Caco-2 (cell line): ENCODE measurements around the gene GALNS. TPM values are rescaled to one million over a fixed set of nuclear protein-coding genes. Genes with fewer than 3 reads are reported as not detected.

Source experiments
- BruUV-seq: library from RNA; stranded (reverse); fragments of 400-500 nt; replicated peaks from 2 replicates; lab custom pipeline; 2021; lab: Mats Ljungman, UMichigan
- CTCF ChIA-PET: fragments of 300-600 bp; sonication (Branson Sonifier 250); formaldehyde crosslinking; loops from one replicate; lab custom pipeline; 2022; ENCODE audit warnings: antibody characterized with exemption; lab: Charles Lee
- POLR2A ChIA-PET: fragments of 300-600 bp; sonication (Branson Sonifier 250); formaldehyde crosslinking; loops from one replicate; lab custom pipeline; 2022; ENCODE audit warnings: antibody characterized with exemption; lab: Charles Lee
- DNase-seq, 2 experiments: peaks; one replicate each; pipeline versions ENCODE4 v3.0.0 to v3.0.0-alpha.2; 2020 to 2022
- H3K27me3 ChIP-seq: replicated peaks from 2 replicates; pipeline ENCODE4 v1.6.0; 2011; ENCODE audit warnings: low read length; ENCODE audit not compliant: control insufficient read depth, insufficient read depth
- H3K36me3 ChIP-seq: 2 replicates; pipeline ENCODE4 v1.5.1; 2011; ENCODE audit warnings: low read length; ENCODE audit not compliant: control insufficient read depth, insufficient read depth
- H3K4me1 ChIP-seq: fragments of 250-450 bp; sonication (Bioruptor Pico); 2 replicates; pipeline ENCODE4 v1.5.1; 2020; ENCODE audit warnings: mild to moderate bottlenecking
- H3K4me3 ChIP-seq: 2 replicates; pipeline ENCODE4 v1.5.1; 2011; ENCODE audit warnings: low read depth, mild to moderate bottlenecking, control low read depth, low read length
- H3K9me3 ChIP-seq: fragments of 250-450 bp; sonication (Bioruptor Pico); 2 replicates; pipeline ENCODE4 v1.5.1; 2020; ENCODE audit warnings: mild to moderate bottlenecking, moderate library complexity
- H3K27ac Mint-ChIP-seq: one replicate; pipeline ENCODE4 v1.8.0; 2022; ENCODE audit warnings: mixed read lengths; ENCODE audit not compliant: unreplicated experiment
- H3K27me3 Mint-ChIP-seq: one replicate; pipeline ENCODE4 v1.8.0; 2022; ENCODE audit warnings: mixed read lengths; ENCODE audit not compliant: insufficient read depth, unreplicated experiment
- H3K36me3 Mint-ChIP-seq: one replicate; pipeline ENCODE4 v1.8.0; 2022; ENCODE audit warnings: mild to moderate bottlenecking, mixed read lengths; ENCODE audit not compliant: insufficient read depth, unreplicated experiment
- H3K4me1 Mint-ChIP-seq: one replicate; pipeline ENCODE4 v1.8.0; 2022; ENCODE audit warnings: low read depth, mixed read lengths; ENCODE audit not compliant: unreplicated experiment
- H3K4me3 Mint-ChIP-seq: one replicate; pipeline ENCODE4 v1.8.0; 2022; ENCODE audit warnings: mild to moderate bottlenecking, moderate library complexity, mixed read lengths; ENCODE audit not compliant: unreplicated experiment
- H3K9me3 Mint-ChIP-seq: one replicate; pipeline ENCODE4 v1.8.0; 2022; ENCODE audit warnings: mixed read lengths; ENCODE audit not compliant: unreplicated experiment
- intact Hi-C: fragments of 100-400 bp; cut with micrococcal nuclease; formaldehyde crosslinking; loops from one replicate; pipeline ENCODE4 v1.10.0; 2022; ENCODE audit not compliant: unreplicated experiment
- total RNA-seq: library from RNA; stranded (reverse); gene quantifications from 2 replicates; pipeline ENCODE4 v1.2.3, GENCODE V29; 2022
- TF ChIP-seq, protein P1 (sequence below), 2 experiments: fragments of 200-600 bp in 1 of 2; IDR thresholded peaks; 1 replicate in 1 of 2; 2 replicates in 1 of 2; pipeline versions ENCODE4 v1.5.1 to v1.8.0; 2011 to 2022; ENCODE audit warnings: antibody characterized with exemption in 1 of 2, control low read depth in 1 of 2, inconsistent platforms in 1 of 2, low read depth in 1 of 2, low read length in 1 of 2, mild to moderate bottlenecking in 1 of 2, moderate library complexity in 1 of 2; ENCODE audit not compliant: insufficient read depth in 1 of 2, severe bottlenecking in 1 of 2, unreplicated experiment in 1 of 2

The GALNS gene
- total RNA-seq, 1 experiment from 2014 or later = 57.8 TPM

DNA sequence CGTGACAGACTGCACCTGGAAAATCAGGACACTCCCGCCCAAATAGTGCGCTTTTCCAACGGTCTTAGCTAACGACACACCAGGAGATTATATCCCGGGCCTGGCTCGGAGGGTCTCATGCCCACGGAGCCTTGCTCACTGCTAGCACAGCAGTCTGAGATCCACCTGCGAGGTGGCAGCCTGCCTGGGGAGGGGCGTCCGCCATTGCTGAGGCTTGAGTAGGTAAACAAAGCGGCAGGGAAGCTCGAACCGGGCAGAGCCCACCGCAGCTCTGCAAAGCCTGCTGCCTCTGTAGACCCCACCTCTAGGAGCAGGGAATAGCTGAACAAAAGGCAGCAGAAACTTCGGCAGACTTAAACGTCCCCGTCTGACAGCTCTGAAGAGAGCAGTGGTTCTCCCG, 5.1 kb downstream of the GALNS start:
- ChIA-PET CTCF (no interaction called here), POLR2A (interaction anchor here (0.7 kb wide), 1 partner anchor 187 kb away, joined by 3 read pairs; no protein-coding TSS in a partner anchor)
- peaks cover 7% of the 10 kb centered on the region for H3K4me1 ChIP-seq
- no peak overlapping the region for H3K27ac Mint-ChIP-seq
- H3K4me1 Mint-ChIP-seq = peaks cover 10% of the 10 kb centered on the region
- H3K36me3 Mint-ChIP-seq = peaks cover 17% of the 10 kb centered on the region
- BruUV-seq = no TSS peak
- H3K36me3 ChIP-seq = peaks cover 1% of the 10 kb centered on the region; the same call in 1 of the 2 replicates
- H3K4me3 ChIP-seq = no peak overlapping the region
- intact Hi-C loops = no loop called here
- no peaks in the 10 kb centered on the region for H3K27me3 Mint-ChIP-seq
- H3K9me3 Mint-ChIP-seq = no peaks in the 10 kb centered on the region
- H3K4me3 Mint-ChIP-seq = no peak overlapping the region
- TF ChIP-seq, protein P1, sequence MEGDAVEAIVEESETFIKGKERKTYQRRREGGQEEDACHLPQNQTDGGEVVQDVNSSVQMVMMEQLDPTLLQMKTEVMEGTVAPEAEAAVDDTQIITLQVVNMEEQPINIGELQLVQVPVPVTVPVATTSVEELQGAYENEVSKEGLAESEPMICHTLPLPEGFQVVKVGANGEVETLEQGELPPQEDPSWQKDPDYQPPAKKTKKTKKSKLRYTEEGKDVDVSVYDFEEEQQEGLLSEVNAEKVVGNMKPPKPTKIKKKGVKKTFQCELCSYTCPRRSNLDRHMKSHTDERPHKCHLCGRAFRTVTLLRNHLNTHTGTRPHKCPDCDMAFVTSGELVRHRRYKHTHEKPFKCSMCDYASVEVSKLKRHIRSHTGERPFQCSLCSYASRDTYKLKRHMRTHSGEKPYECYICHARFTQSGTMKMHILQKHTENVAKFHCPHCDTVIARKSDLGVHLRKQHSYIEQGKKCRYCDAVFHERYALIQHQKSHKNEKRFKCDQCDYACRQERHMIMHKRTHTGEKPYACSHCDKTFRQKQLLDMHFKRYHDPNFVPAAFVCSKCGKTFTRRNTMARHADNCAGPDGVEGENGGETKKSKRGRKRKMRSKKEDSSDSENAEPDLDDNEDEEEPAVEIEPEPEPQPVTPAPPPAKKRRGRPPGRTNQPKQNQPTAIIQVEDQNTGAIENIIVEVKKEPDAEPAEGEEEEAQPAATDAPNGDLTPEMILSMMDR (IDR thresholded peaks at IDR 0.05; ENCODE audit: insufficient read depth in 1 of 2, low read depth in 1 of 2, low read length in 1 of 2, severe bottlenecking in 1 of 2, unreplicated experiment in 1 of 2) = no peak
- H3K27me3 ChIP-seq = no peaks in the 10 kb centered on the region
- no peak for DNase-seq
- H3K9me3 ChIP-seq = no peaks in the 10 kb centered on the region

GRCh38 chr16:88850531-88851199, 6.1 kb downstream of the GALNS start:
- peaks cover 1% of the 10 kb centered on the region; the same call in 1 of the 2 replicates for H3K36me3 ChIP-seq
- BruUV-seq = no TSS peak

DNA sequence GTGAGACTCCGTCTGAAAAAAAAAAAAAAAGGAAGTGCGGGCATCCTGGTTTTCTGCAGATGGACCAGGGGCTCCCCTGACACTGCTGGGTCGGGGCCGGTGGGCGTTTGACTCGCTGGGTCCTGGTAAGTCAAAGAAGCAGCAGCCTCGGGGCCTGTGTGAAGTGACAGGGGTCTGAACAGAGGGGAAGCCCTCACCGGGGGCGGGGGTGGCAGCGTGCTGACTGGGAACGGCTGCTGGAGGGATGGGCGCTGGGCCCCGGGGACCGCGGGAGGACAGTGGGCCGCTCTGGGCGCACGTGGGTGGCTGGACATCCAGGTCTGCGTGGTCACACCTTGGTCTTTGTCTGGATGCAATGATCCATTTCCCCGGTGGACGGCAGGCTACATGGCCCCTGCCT, 8.2 kb downstream of the GALNS start:
- intact Hi-C loops = no loop called here
- H3K27ac Mint-ChIP-seq = no peak overlapping the region
- Histone ChIP-seq H3K27me3 (no peaks in the 10 kb centered on the region), H3K4me1 (no peaks in the 10 kb centered on the region), H3K36me3 (peaks cover 1% of the 10 kb centered on the region; the same call in 1 of the 2 replicates), H3K9me3 (no peaks in the 10 kb centered on the region), H3K4me3 (no peak overlapping the region)
- POLR2A ChIA-PET = no interaction called here
- no peak for DNase-seq
- no TSS peak for BruUV-seq
- H3K27me3 Mint-ChIP-seq = no peaks in the 10 kb centered on the region
- H3K4me1 Mint-ChIP-seq = no peaks in the 10 kb centered on the region
- TF ChIP-seq, protein P1 (IDR thresholded peaks at IDR 0.05; ENCODE audit: insufficient read depth in 1 of 2, low read depth in 1 of 2, low read length in 1 of 2, severe bottlenecking in 1 of 2, unreplicated experiment in 1 of 2) = no peak
- CTCF ChIA-PET = no interaction called here
- no peaks in the 10 kb centered on the region for H3K9me3 Mint-ChIP-seq
- H3K36me3 Mint-ChIP-seq = peaks cover 11% of the 10 kb centered on the region
- no peak overlapping the region for H3K4me3 Mint-ChIP-seq

More at GRCh38 chr16:88850531-88851199, 6.1 kb downstream of the GALNS start:
- Mint-ChIP-seq H3K9me3 (no peaks in the 10 kb centered on the region), H3K27ac (no peak overlapping the region), H3K4me3 (no peak overlapping the region), H3K36me3 (peaks cover 11% of the 10 kb centered on the region), H3K27me3 (no peaks in the 10 kb centered on the region), H3K4me1 (peaks cover 7% of the 10 kb centered on the region)
- CTCF ChIA-PET = no interaction called here
- DNase-seq = no peak
- intact Hi-C loops = no loop called here
- Histone ChIP-seq H3K4me1 (peaks cover 2% of the 10 kb centered on the region), H3K27me3 (no peaks in the 10 kb centered on the region), H3K4me3 (no peak overlapping the region), H3K9me3 (no peaks in the 10 kb centered on the region)
- POLR2A ChIA-PET = interaction anchor here (0.7 kb wide), 1 partner anchor 186 kb away, joined by 3 read pairs; no protein-coding TSS in a partner anchor
- TF ChIP-seq, protein P1 (IDR thresholded peaks at IDR 0.05; ENCODE audit: insufficient read depth in 1 of 2, low read depth in 1 of 2, low read length in 1 of 2, severe bottlenecking in 1 of 2, unreplicated experiment in 1 of 2) = no peak
